ENCODE measurements around the gene GNG7. TPM values are rescaled to one million over a fixed set of nuclear protein-coding genes. Genes with fewer than 3 reads are reported as not detected.

Gene GNG7
- total RNA-seq, 1 donor from 2014 or later: 1.8 TPM

GRCh38 chr19:2729943-2730818 is 27.7 kb upstream of the GNG7 start:
- Mint-ChIP-seq H3K9me3 (ENCODE audit: unreplicated experiment) (no peaks in the 10 kb centered on the region), H3K4me1 (ENCODE audit: low read depth, unreplicated experiment) (no peaks in the 10 kb centered on the region), H3K4me3 (ENCODE audit: unreplicated experiment) (no peak overlapping the region), H3K36me3 (ENCODE audit: low read depth, unreplicated experiment) (peaks cover 4% of the 10 kb centered on the region), H3K27ac (ENCODE audit: unreplicated experiment) (no peak overlapping the region), H3K27me3 (ENCODE audit: low read depth, unreplicated experiment) (peaks cover 4% of the 10 kb centered on the region)
- no peak overlapping the region for H3K4me3 ChIP-seq (ENCODE audit: insufficient read depth, low read depth, low read length)
- H3K36me3 ChIP-seq (ENCODE audit: insufficient read depth, low read length): no peaks in the 10 kb centered on the region
- H2AFZ ChIP-seq (ENCODE audit: low read depth, low read length): no peak overlapping the region
- H3K9ac ChIP-seq (ENCODE audit: low read length): no peak overlapping the region
- no peaks in the 10 kb centered on the region for H4K20me1 ChIP-seq (ENCODE audit: insufficient read depth, low read length)
- FAIRE-seq (no peak), DNase-seq (ENCODE audit: low read depth) (no peak)
- H3K4me1 ChIP-seq (ENCODE audit: insufficient read depth, low read length): no peaks in the 10 kb centered on the region
- TF ChIP-seq, protein P1, sequence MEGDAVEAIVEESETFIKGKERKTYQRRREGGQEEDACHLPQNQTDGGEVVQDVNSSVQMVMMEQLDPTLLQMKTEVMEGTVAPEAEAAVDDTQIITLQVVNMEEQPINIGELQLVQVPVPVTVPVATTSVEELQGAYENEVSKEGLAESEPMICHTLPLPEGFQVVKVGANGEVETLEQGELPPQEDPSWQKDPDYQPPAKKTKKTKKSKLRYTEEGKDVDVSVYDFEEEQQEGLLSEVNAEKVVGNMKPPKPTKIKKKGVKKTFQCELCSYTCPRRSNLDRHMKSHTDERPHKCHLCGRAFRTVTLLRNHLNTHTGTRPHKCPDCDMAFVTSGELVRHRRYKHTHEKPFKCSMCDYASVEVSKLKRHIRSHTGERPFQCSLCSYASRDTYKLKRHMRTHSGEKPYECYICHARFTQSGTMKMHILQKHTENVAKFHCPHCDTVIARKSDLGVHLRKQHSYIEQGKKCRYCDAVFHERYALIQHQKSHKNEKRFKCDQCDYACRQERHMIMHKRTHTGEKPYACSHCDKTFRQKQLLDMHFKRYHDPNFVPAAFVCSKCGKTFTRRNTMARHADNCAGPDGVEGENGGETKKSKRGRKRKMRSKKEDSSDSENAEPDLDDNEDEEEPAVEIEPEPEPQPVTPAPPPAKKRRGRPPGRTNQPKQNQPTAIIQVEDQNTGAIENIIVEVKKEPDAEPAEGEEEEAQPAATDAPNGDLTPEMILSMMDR (IDR thresholded peaks at IDR 0.05; ENCODE audit: insufficient read depth, low read depth, low read length): no peak
- no peak for TF ChIP-seq EZH2 (IDR thresholded peaks at IDR 0.05; ENCODE audit: insufficient read depth, low read length)
- H3K79me2 ChIP-seq (ENCODE audit: insufficient read depth, low read length): no peaks in the 10 kb centered on the region
- H3K9me3 ChIP-seq (ENCODE audit: insufficient read depth, low read depth, low read length): no peaks in the 10 kb centered on the region
- H3K27ac ChIP-seq (ENCODE audit: low read depth, low read length): no peak overlapping the region
- H3K27me3 ChIP-seq (ENCODE audit: insufficient read depth, low read length): peaks cover 6% of the 10 kb centered on the region
- H3K4me2 ChIP-seq (ENCODE audit: low read length): no peak overlapping the region

- no peaks in the 10 kb centered on the region for H3K4me1 ChIP-seq (ENCODE audit: insufficient read depth, low read length)
- no peak overlapping the region for H3K9ac ChIP-seq (ENCODE audit: low read length)
- H3K4me2 ChIP-seq (ENCODE audit: low read length): no peak overlapping the region
- peaks cover 6% of the 10 kb centered on the region for H3K27me3 ChIP-seq (ENCODE audit: insufficient read depth, low read length)
- no peaks in the 10 kb centered on the region for H3K9me3 Mint-ChIP-seq (ENCODE audit: unreplicated experiment)
- H4K20me1 ChIP-seq (ENCODE audit: insufficient read depth, low read length): no peaks in the 10 kb centered on the region
- H3K4me3 Mint-ChIP-seq (ENCODE audit: unreplicated experiment): no peak overlapping the region
- H3K36me3 Mint-ChIP-seq (ENCODE audit: low read depth, unreplicated experiment): peaks cover 3% of the 10 kb centered on the region
- H3K4me3 ChIP-seq (ENCODE audit: insufficient read depth, low read depth, low read length): no peak overlapping the region
- H3K79me2 ChIP-seq (ENCODE audit: insufficient read depth, low read length): no peaks in the 10 kb centered on the region
- H3K4me1 Mint-ChIP-seq (ENCODE audit: low read depth, unreplicated experiment): no peaks in the 10 kb centered on the region
- peaks cover 6% of the 10 kb centered on the region for H3K27me3 Mint-ChIP-seq (ENCODE audit: low read depth, unreplicated experiment)
- H3K27ac Mint-ChIP-seq (ENCODE audit: unreplicated experiment): no peak overlapping the region
- no peak overlapping the region for H2AFZ ChIP-seq (ENCODE audit: low read depth, low read length)
- H3K9me3 ChIP-seq (ENCODE audit: insufficient read depth, low read depth, low read length): no peaks in the 10 kb centered on the region
- H3K36me3 ChIP-seq (ENCODE audit: insufficient read depth, low read length): no peaks in the 10 kb centered on the region
- no peak for FAIRE-seq
- no peak for TF ChIP-seq EZH2 (IDR thresholded peaks at IDR 0.05; ENCODE audit: insufficient read depth, low read length)
- TF ChIP-seq, protein P1 (IDR thresholded peaks at IDR 0.05; ENCODE audit: insufficient read depth, low read depth, low read length): no peak
- DNase-seq (ENCODE audit: low read depth): no peak
- H3K27ac ChIP-seq (ENCODE audit: low read depth, low read length): no peak overlapping the region
These were observed 26.4 kb upstream of the GNG7 start for GRCh38 chr19:2728783-2729387.

- Histone ChIP-seq H3K9ac (ENCODE audit: low read length) (no peak overlapping the region), H3K9me3 (ENCODE audit: insufficient read depth, low read depth, low read length) (no peaks in the 10 kb centered on the region), H4K20me1 (ENCODE audit: insufficient read depth, low read length) (no peaks in the 10 kb centered on the region), H3K36me3 (ENCODE audit: insufficient read depth, low read length) (no peaks in the 10 kb centered on the region), H3K27ac (ENCODE audit: low read depth, low read length) (no peak overlapping the region), H3K4me2 (ENCODE audit: low read length) (no peak overlapping the region), H3K27me3 (ENCODE audit: insufficient read depth, low read length) (peaks cover 6% of the 10 kb centered on the region), H3K79me2 (ENCODE audit: insufficient read depth, low read length) (no peaks in the 10 kb centered on the region), H2AFZ (ENCODE audit: low read depth, low read length) (no peak overlapping the region), H3K4me3 (ENCODE audit: insufficient read depth, low read depth, low read length) (no peak overlapping the region), H3K4me1 (ENCODE audit: insufficient read depth, low read length) (peaks cover 12% of the 10 kb centered on the region)
- H3K4me1 Mint-ChIP-seq (ENCODE audit: low read depth, unreplicated experiment): no peaks in the 10 kb centered on the region
- H3K4me3 Mint-ChIP-seq (ENCODE audit: unreplicated experiment): no peak overlapping the region
- H3K9me3 Mint-ChIP-seq (ENCODE audit: unreplicated experiment): no peaks in the 10 kb centered on the region
- H3K36me3 Mint-ChIP-seq (ENCODE audit: low read depth, unreplicated experiment): no peaks in the 10 kb centered on the region
- TF ChIP-seq, protein P1 (IDR thresholded peaks at IDR 0.05; ENCODE audit: insufficient read depth, low read depth, low read length): no peak
- TF ChIP-seq EZH2 (IDR thresholded peaks at IDR 0.05; ENCODE audit: insufficient read depth, low read length): no peak
- no peak overlapping the region for H3K27ac Mint-ChIP-seq (ENCODE audit: unreplicated experiment)
- peaks cover 6% of the 10 kb centered on the region for H3K27me3 Mint-ChIP-seq (ENCODE audit: low read depth, unreplicated experiment)
- no peak for FAIRE-seq
- DNase-seq (ENCODE audit: low read depth): no peak
These were observed 25.1 kb upstream of the GNG7 start for GRCh38 chr19:2727640-2727944.

Measured in astrocyte (in vitro differentiated cells and primary cell).